CD14-positive monocyte (primary cell): ENCODE results near the gene GHRL. TPM values are rescaled to one million over a fixed set of nuclear protein-coding genes. Genes with fewer than 3 reads are reported as not detected.

ENCODE experiments used
- DNase-seq, 3 donors: peaks; one replicate each; pipeline ENCODE4 v3.0.0-alpha.2; 2011 to 2022
- H2AFZ ChIP-seq: 2 replicates; pipeline ENCODE4 v1.6.0; 2012; ENCODE audit warnings: mild to moderate bottlenecking, low read depth, low read length, inconsistent platforms; ENCODE audit not compliant: insufficient read depth, poor library complexity, severe bottlenecking
- H3K27ac ChIP-seq, 2 donors: 1 replicate in 1 of 2; 2 replicates in 1 of 2; pipeline ENCODE4 v1.5.1; 2012 to 2013; ENCODE audit warnings: low read length in 2 of 2, control low read depth in 1 of 2, inconsistent platforms in 1 of 2, low read depth in 1 of 2, mild to moderate bottlenecking in 1 of 2
- H3K27me3 ChIP-seq, 2 donors: one replicate each; pipeline versions ENCODE4 v1.6.0 to v1.6.1; 2011 to 2013; ENCODE audit warnings: low read length in 2 of 2; ENCODE audit not compliant: control insufficient read depth in 2 of 2, insufficient read depth in 2 of 2
- H3K36me3 ChIP-seq, 2 donors: replicated peaks in 1 of 2; 1 replicate in 1 of 2; 2 replicates in 1 of 2; pipeline versions ENCODE4 v1.5.1 to v1.6.1; 2012 to 2013; ENCODE audit warnings: low read length in 2 of 2, control low read depth in 1 of 2, inconsistent platforms in 1 of 2, mild to moderate bottlenecking in 1 of 2; ENCODE audit not compliant: insufficient read depth in 2 of 2, control insufficient read depth in 1 of 2
- H3K4me1 ChIP-seq, 2 donors: 1 replicate in 1 of 2; 2 replicates in 1 of 2; pipeline versions ENCODE4 v1.5.1 to v1.6.1; 2012 to 2013; ENCODE audit warnings: low read length in 2 of 2, control low read depth in 1 of 2, inconsistent platforms in 1 of 2, mild to moderate bottlenecking in 1 of 2, moderate library complexity in 1 of 2; ENCODE audit not compliant: insufficient read depth in 2 of 2, control insufficient read depth in 1 of 2
- H3K4me2 ChIP-seq: replicated peaks from 2 replicates; pipeline ENCODE3; 2012; ENCODE audit warnings: low read length, moderate library complexity, mild to moderate bottlenecking; ENCODE audit not compliant: poor library complexity, severe bottlenecking; ENCODE audit errors: extremely low read depth
- H3K4me3 ChIP-seq, 3 experiments: fragments of 200-600 bp in 1 of 3; sonication (generic) in 1 of 3; replicated peaks in 1 of 3; 1 replicate in 2 of 3; 2 replicates in 1 of 3; pipeline ENCODE4 v1.5.1; 2011 to 2013; ENCODE audit warnings: low read length in 3 of 3, mild to moderate bottlenecking in 3 of 3, control low read depth in 2 of 3, low read depth in 2 of 3, inconsistent platforms in 1 of 3, moderate library complexity in 1 of 3
- H3K79me2 ChIP-seq: 2 replicates; pipeline ENCODE4 v1.6.0; 2012; ENCODE audit warnings: mild to moderate bottlenecking, control low read depth, inconsistent platforms, low read length, moderate library complexity; ENCODE audit not compliant: insufficient read depth
- H3K9ac ChIP-seq: 2 replicates; pipeline ENCODE4 v1.6.0; 2017; ENCODE audit warnings: low read length, mild to moderate bottlenecking; ENCODE audit not compliant: insufficient read depth, poor library complexity, severe bottlenecking
- H3K9me3 ChIP-seq, 2 donors: replicated peaks in 1 of 2; 1 replicate in 1 of 2; 2 replicates in 1 of 2; pipeline versions ENCODE4 v1.5.1 to v1.6.1; 2012 to 2013; ENCODE audit warnings: low read length in 2 of 2, control low read depth in 1 of 2; ENCODE audit not compliant: control insufficient read depth in 1 of 2, insufficient read depth in 1 of 2
- H4K20me1 ChIP-seq: 2 replicates; pipeline ENCODE4 v1.6.0; 2012; ENCODE audit warnings: mild to moderate bottlenecking, low read length, control low read depth, moderate library complexity; ENCODE audit not compliant: insufficient read depth
- H3K27ac Mint-ChIP-seq, 7 donors: one replicate each; pipeline ENCODE4 v1.8.0; 2020; ENCODE audit warnings: mild to moderate bottlenecking in 7 of 7, mixed read lengths in 7 of 7, moderate library complexity in 6 of 7, inconsistent platforms in 2 of 7
- H3K27me3 Mint-ChIP-seq, 3 donors: one replicate each; pipeline ENCODE4 v1.8.0; 2021 to 2022; ENCODE audit warnings: low read depth in 3 of 3, mild to moderate bottlenecking in 3 of 3, mixed read lengths in 3 of 3, moderate library complexity in 3 of 3, inconsistent platforms in 1 of 3
- H3K36me3 Mint-ChIP-seq, 2 donors: one replicate each; pipeline ENCODE4 v1.8.0; 2020; ENCODE audit warnings: mixed read lengths in 2 of 2, inconsistent platforms in 1 of 2, mild to moderate bottlenecking in 1 of 2
- H3K4me1 Mint-ChIP-seq: one replicate; pipeline ENCODE4 v1.8.0; 2020; ENCODE audit warnings: mild to moderate bottlenecking, mixed read lengths
- H3K4me3 Mint-ChIP-seq, 2 donors: one replicate each; pipeline ENCODE4 v1.8.0; 2020; ENCODE audit warnings: mild to moderate bottlenecking in 2 of 2, mixed read lengths in 2 of 2, moderate library complexity in 1 of 2
- H3K9me3 Mint-ChIP-seq, 7 donors: one replicate each; pipeline ENCODE4 v1.8.0; 2020 to 2022; ENCODE audit warnings: mixed read lengths in 7 of 7, mild to moderate bottlenecking in 6 of 7, moderate library complexity in 6 of 7, inconsistent platforms in 2 of 7
- WGBS: methylation state at CpG from one replicate; pipeline ENCODE4 v1.1.5; 2013; ENCODE audit warnings: missing lambda C conversion rate; ENCODE audit not compliant: insufficient coverage; 5-methylcytosine and 5-hydroxymethylcytosine counted together
- intact Hi-C, 2 donors: fragments of 100-400 bp; cut with micrococcal nuclease; formaldehyde crosslinking; loops; one replicate each; pipeline versions ENCODE4 v1.15.0 to v1.15.1; 2023
- polyA plus RNA-seq, 3 donors: library from polyadenylated mRNA; depleted of rRNA in 1 of 3; unstranded in 2 of 3; stranded (reverse) in 1 of 3; fragments of 300-500 nt in 2 of 3; fragments of >200 nt in 1 of 3; fragmentation: Illumina TruSeq in 2 of 3; gene quantifications; 1 replicate in 2 of 3; 2 replicates in 1 of 3; pipeline ENCODE4 v1.2.3, GENCODE V29; 2012 to 2021
- TF ChIP-seq, protein P1 (sequence below): fragments of 200-600 bp; IDR thresholded peaks from one replicate; pipeline ENCODE4 v1.8.0; 2022; ENCODE audit warnings: antibody characterized with exemption, mild to moderate bottlenecking

GHRL gene
- polyA plus RNA-seq, 3 donors: 2.3 to 9.9 (median 7.0) TPM

DNA sequence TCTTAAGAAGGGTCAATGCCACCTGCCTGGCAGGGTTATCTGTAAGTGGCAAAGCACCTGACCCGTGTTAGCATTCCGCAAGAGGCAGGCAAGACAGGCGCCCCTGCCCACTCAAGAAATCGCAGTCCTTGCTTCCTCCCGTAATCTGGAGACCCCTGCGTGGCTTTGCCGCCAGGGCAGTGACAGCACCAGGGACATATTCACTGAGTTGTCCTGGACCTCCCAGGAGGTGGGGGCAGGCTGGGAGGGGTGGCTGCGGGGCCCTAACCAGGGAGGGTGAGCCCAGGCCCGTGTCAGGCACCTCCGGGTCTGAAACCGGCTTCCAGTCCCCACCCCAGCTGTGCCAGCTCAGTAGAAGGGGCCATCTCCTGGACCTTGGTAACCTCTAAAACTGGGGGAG, 44.0 kb upstream of the GHRL start:
- H2AFZ ChIP-seq: no peak overlapping the region
- intact Hi-C loops: no loop called here
- no peak overlapping the region for H3K4me2 ChIP-seq
- Mint-ChIP-seq H3K36me3 (no peaks in the 10 kb centered on the region), H3K27ac (no peak overlapping the region), H3K27me3 (peaks cover 0 to 3% (median 2%) of the 10 kb centered on the region in 3 donors), H3K4me1 (peaks cover 2% of the 10 kb centered on the region), H3K4me3 (no peak overlapping the region), H3K9me3 (no peaks in the 10 kb centered on the region)
- TF ChIP-seq, protein P1, sequence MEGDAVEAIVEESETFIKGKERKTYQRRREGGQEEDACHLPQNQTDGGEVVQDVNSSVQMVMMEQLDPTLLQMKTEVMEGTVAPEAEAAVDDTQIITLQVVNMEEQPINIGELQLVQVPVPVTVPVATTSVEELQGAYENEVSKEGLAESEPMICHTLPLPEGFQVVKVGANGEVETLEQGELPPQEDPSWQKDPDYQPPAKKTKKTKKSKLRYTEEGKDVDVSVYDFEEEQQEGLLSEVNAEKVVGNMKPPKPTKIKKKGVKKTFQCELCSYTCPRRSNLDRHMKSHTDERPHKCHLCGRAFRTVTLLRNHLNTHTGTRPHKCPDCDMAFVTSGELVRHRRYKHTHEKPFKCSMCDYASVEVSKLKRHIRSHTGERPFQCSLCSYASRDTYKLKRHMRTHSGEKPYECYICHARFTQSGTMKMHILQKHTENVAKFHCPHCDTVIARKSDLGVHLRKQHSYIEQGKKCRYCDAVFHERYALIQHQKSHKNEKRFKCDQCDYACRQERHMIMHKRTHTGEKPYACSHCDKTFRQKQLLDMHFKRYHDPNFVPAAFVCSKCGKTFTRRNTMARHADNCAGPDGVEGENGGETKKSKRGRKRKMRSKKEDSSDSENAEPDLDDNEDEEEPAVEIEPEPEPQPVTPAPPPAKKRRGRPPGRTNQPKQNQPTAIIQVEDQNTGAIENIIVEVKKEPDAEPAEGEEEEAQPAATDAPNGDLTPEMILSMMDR: no peak
- no peaks in the 10 kb centered on the region for H3K27me3 ChIP-seq
- no peak overlapping the region for H3K4me3 ChIP-seq
- H3K4me1 ChIP-seq: no peaks in the 10 kb centered on the region
- no peaks in the 10 kb centered on the region for H4K20me1 ChIP-seq
- 92% methylated on average over 11 of the region's 11 CpGs for WGBS
- no peak overlapping the region for H3K27ac ChIP-seq
- no peak for DNase-seq
- no peaks in the 10 kb centered on the region for H3K36me3 ChIP-seq
- no peak overlapping the region for H3K9ac ChIP-seq
- H3K9me3 ChIP-seq: no peaks in the 10 kb centered on the region
- no peaks in the 10 kb centered on the region for H3K79me2 ChIP-seq

DNA sequence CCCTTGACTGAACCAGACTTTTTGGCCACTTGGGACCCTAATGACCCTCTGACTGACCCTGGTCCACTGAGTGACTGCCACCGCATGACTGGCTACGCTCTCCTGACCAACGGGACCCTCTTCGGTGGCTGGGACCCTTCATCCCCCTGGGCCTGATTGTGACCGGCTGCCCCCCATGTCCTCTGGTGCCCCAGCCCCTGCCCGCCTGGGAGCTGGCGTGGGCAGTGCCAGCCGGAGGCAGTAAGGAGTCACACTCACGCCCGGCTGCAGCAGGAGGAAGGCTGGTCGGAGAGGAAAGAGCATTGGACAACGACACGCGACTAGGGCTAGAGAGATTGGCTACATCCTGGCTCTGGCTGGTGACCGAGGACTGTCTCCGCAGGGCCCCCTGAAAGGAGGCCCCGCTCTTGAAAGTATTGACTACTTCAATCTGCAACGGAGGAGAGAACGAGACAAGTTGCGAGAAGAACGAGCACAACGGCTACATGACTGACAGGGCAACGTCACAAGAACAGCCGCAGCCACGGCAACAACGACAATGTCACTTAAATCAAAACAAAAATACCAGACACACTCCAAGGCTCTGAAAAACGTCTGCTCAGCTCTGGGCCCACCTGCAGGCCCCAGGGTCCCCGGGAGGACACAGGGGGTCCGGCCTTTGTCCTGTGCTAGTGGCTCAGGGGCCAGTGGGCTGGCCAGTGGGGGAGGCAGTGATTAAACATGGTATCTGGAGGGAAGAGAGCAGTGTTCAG, 43.3 kb upstream of the GHRL start:
- Mint-ChIP-seq H3K4me3 (no peak overlapping the region), H3K27ac (no peak overlapping the region), H3K9me3 (no peaks in the 10 kb centered on the region), H3K36me3 (no peaks in the 10 kb centered on the region), H3K4me1 (peaks cover 2% of the 10 kb centered on the region), H3K27me3 (peaks cover 0 to 6% (median 2%) of the 10 kb centered on the region in 3 donors)
- no peak overlapping the region for H3K4me2 ChIP-seq
- no peak overlapping the region for H3K9ac ChIP-seq
- DNase-seq: no peak
- no peaks in the 10 kb centered on the region for H4K20me1 ChIP-seq
- intact Hi-C loops: no loop called here
- no peaks in the 10 kb centered on the region for H3K36me3 ChIP-seq
- no peaks in the 10 kb centered on the region for H3K27me3 ChIP-seq
- TF ChIP-seq, protein P1: no peak
- no peaks in the 10 kb centered on the region for H3K79me2 ChIP-seq
- no peak overlapping the region for H2AFZ ChIP-seq
- H3K4me1 ChIP-seq: no peaks in the 10 kb centered on the region
- H3K9me3 ChIP-seq: no peaks in the 10 kb centered on the region
- H3K27ac ChIP-seq: no peak overlapping the region
- H3K4me3 ChIP-seq: no peak overlapping the region
- 93% methylated on average over 29 of the region's 29 CpGs for WGBS
